ENCODE results near the gene MRPL40.

The MRPL40 gene

GRCh38 chr22:19404676-19405075 is 27.7 kb upstream of the MRPL40 start:
- TF ChIP-seq FOXP2 (optimal IDR thresholded peaks at IDR 0.05; ENCODE audit: borderline replicate concordance, extremely low read depth, extremely low read length, insufficient read depth) (no peak), SIN3A (IDR thresholded peaks at IDR 0.05; ENCODE audit: borderline replicate concordance, insufficient read depth, low read length) (no peak)

GRCh38 chr22:19405133-19405532 is 27.2 kb upstream of the MRPL40 start:
- TF ChIP-seq POLR2AphosphoS5 (IDR thresholded peaks at IDR 0.05; ENCODE audit: low read depth, low read length) (no peak), REST (IDR thresholded peaks at IDR 0.05; ENCODE audit: insufficient read depth in 1 of 2, low read depth in 2 of 2, low read length in 2 of 2) (no peak), FOXP2 (optimal IDR thresholded peaks at IDR 0.05; ENCODE audit: borderline replicate concordance, extremely low read depth, extremely low read length, insufficient read depth) (no peak), SIN3A (IDR thresholded peaks at IDR 0.05; ENCODE audit: borderline replicate concordance, insufficient read depth, low read length) (no peak), TAF1 (IDR thresholded peaks at IDR 0.05; ENCODE audit: borderline replicate concordance, insufficient read depth, low read length) (no peak)

- TF ChIP-seq REST (IDR thresholded peaks at IDR 0.05; ENCODE audit: insufficient read depth in 1 of 2, low read depth in 2 of 2, low read length in 2 of 2) (no peak), FOXP2 (optimal IDR thresholded peaks at IDR 0.05; ENCODE audit: borderline replicate concordance, extremely low read depth, extremely low read length, insufficient read depth) (no peak), POLR2AphosphoS5 (IDR thresholded peaks at IDR 0.05; ENCODE audit: low read depth, low read length) (no peak), SIN3A (IDR thresholded peaks at IDR 0.05; ENCODE audit: borderline replicate concordance, insufficient read depth, low read length) (no peak), TAF1 (IDR thresholded peaks at IDR 0.05; ENCODE audit: borderline replicate concordance, insufficient read depth, low read length) (no peak)
Measured at GRCh38 chr22:19405652-19406051, 26.7 kb upstream of the MRPL40 start.

GRCh38 chr22:19406281-19406811 is 26.0 kb upstream of the MRPL40 start:
- TF ChIP-seq FOXP2 (optimal IDR thresholded peaks at IDR 0.05; ENCODE audit: borderline replicate concordance, extremely low read depth, extremely low read length, insufficient read depth) = no peak
- no peak for TF ChIP-seq POLR2AphosphoS5 (IDR thresholded peaks at IDR 0.05; ENCODE audit: low read depth, low read length)
- no peak for TF ChIP-seq TAF1 (IDR thresholded peaks at IDR 0.05; ENCODE audit: borderline replicate concordance, insufficient read depth, low read length)
- no peak for TF ChIP-seq REST (IDR thresholded peaks at IDR 0.05; ENCODE audit: insufficient read depth in 1 of 2, low read depth in 2 of 2, low read length in 2 of 2)
- TF ChIP-seq SIN3A (IDR thresholded peaks at IDR 0.05; ENCODE audit: borderline replicate concordance, insufficient read depth, low read length) = no peak

GRCh38 chr22:19406846-19407245 is 25.5 kb upstream of the MRPL40 start:
- TF ChIP-seq REST (IDR thresholded peaks at IDR 0.05; ENCODE audit: insufficient read depth in 1 of 2, low read depth in 2 of 2, low read length in 2 of 2) = no peak
- no peak for TF ChIP-seq FOXP2 (optimal IDR thresholded peaks at IDR 0.05; ENCODE audit: borderline replicate concordance, extremely low read depth, extremely low read length, insufficient read depth)
- no peak for TF ChIP-seq POLR2AphosphoS5 (IDR thresholded peaks at IDR 0.05; ENCODE audit: low read depth, low read length)
- no peak for TF ChIP-seq SIN3A (IDR thresholded peaks at IDR 0.05; ENCODE audit: borderline replicate concordance, insufficient read depth, low read length)
- TF ChIP-seq TAF1 (IDR thresholded peaks at IDR 0.05; ENCODE audit: borderline replicate concordance, insufficient read depth, low read length) = no peak

All from PFSK-1 (cell line).